HG02588 (cell line): ENCODE results near the gene GOSR1.
"Not testable (repeated sequence)": the region's sequence is repeated elsewhere in the genome, so short reads cannot be mapped to it uniquely, and the experiment has no call there.

ENCODE experiments used
- ATAC-seq: cut with Tn5 transposase; IDR thresholded peaks from one replicate; pipeline ENCODE4 v1.9.1; 2021; ENCODE audit warnings: mild to moderate bottlenecking, moderate library complexity; ENCODE audit not compliant: unreplicated experiment

Gene GOSR1

GRCh38 chr17:30573603-30574175 lies 96.5 kb downstream of the GOSR1 start:
- ATAC-seq: no peak

GRCh38 chr17:30574309-30574708 lies 97.1 kb downstream of the GOSR1 start:
- not testable (repeated sequence) for ATAC-seq

GRCh38 chr17:30574806-30575205 lies 97.6 kb downstream of the GOSR1 start:
- not testable (repeated sequence) for ATAC-seq

- ATAC-seq: not testable (repeated sequence)
These were observed 98.6 kb downstream of the GOSR1 start for GRCh38 chr17:30575648-30576325.

- ATAC-seq: no peak
These were observed 99.2 kb downstream of the GOSR1 start for GRCh38 chr17:30576326-30576861.
